A673 (cell line): ENCODE results near the gene MYOF. TPM values are rescaled to one million over a fixed set of nuclear protein-coding genes. Genes with fewer than 3 reads are reported as not detected.

Source experiments
- BruUV-seq: library from RNA; stranded (reverse); fragments of 400-500 nt; replicated peaks from 2 replicates; lab custom pipeline; 2021; lab: Mats Ljungman, UMichigan
- CTCF ChIA-PET: fragments of 300-600 bp; sonication (Branson Sonifier 250); formaldehyde crosslinking; loops from one replicate; lab custom pipeline; 2022; ENCODE audit warnings: antibody characterized with exemption; lab: Charles Lee
- POLR2A ChIA-PET: fragments of 300-600 bp; sonication (Branson Sonifier 250); formaldehyde crosslinking; loops from one replicate; lab custom pipeline; 2022; ENCODE audit warnings: antibody characterized with exemption; ENCODE audit not compliant: low non-redundant PET; lab: Charles Lee
- DNase-seq: peaks from one replicate; pipeline ENCODE4 v3.0.0-alpha.2; 2015; ENCODE audit warnings: low spot score
- H3K27ac ChIP-seq: fragments of 200-600 bp; sonication (generic); 2 replicates; pipeline ENCODE4 v1.5.1; 2016; ENCODE audit warnings: mixed run types, low read depth, mild to moderate bottlenecking, mixed read lengths, antibody characterized with exemption, low read length; ENCODE audit not compliant: poor library complexity, severe bottlenecking
- H3K27me3 ChIP-seq: fragments of 200-600 bp; sonication (generic); replicated peaks from 2 replicates; pipeline ENCODE4 v1.6.1; 2017; ENCODE audit warnings: mixed run types, low read depth, mild to moderate bottlenecking, mixed read lengths, antibody characterized with exemption, low read length; ENCODE audit not compliant: insufficient read depth, poor library complexity
- H3K36me3 ChIP-seq: fragments of 200-600 bp; sonication (generic); 2 replicates; pipeline ENCODE4 v1.6.1; 2016; ENCODE audit warnings: mixed run types, mild to moderate bottlenecking, mixed read lengths, antibody characterized with exemption, low read length; ENCODE audit not compliant: insufficient read depth, poor library complexity, severe bottlenecking
- H3K4me1 ChIP-seq: fragments of 200-600 bp; sonication (generic); 2 replicates; pipeline ENCODE4 v1.6.1; 2017; ENCODE audit warnings: mixed run types, mild to moderate bottlenecking, mixed read lengths, antibody characterized with exemption, low read length; ENCODE audit not compliant: insufficient read depth, poor library complexity, severe bottlenecking
- H3K4me3 ChIP-seq: fragments of 200-600 bp; sonication (generic); 2 replicates; pipeline ENCODE4 v1.5.1; 2016; ENCODE audit warnings: low read depth, mixed run types, mild to moderate bottlenecking, mixed read lengths, low read length; ENCODE audit not compliant: poor library complexity, severe bottlenecking
- H3K9me3 ChIP-seq: fragments of 200-600 bp; sonication (generic); 2 replicates; pipeline ENCODE4 v1.6.1; 2016; ENCODE audit warnings: mixed run types, low read depth, mild to moderate bottlenecking, mixed read lengths, antibody characterized with exemption, low read length; ENCODE audit not compliant: poor library complexity, severe bottlenecking
- EZH2 ChIP-seq: fragments of 200-600 bp; sonication (generic); IDR thresholded peaks from 2 replicates; pipeline ENCODE4 v1.6.1; 2017; ENCODE audit warnings: borderline replicate concordance, low read depth, mild to moderate bottlenecking, mixed read lengths, antibody characterized with exemption, low read length; ENCODE audit not compliant: poor library complexity, severe bottlenecking
- intact Hi-C: fragments of 100-400 bp; cut with micrococcal nuclease; formaldehyde crosslinking; loops from one replicate; pipeline ENCODE4 v1.10.0; 2022; ENCODE audit not compliant: unreplicated experiment
- total RNA-seq: library from RNA; stranded (reverse); gene quantifications from 2 replicates; pipeline ENCODE4 v1.2.3, GENCODE V29; 2021
- TF ChIP-seq, protein P1 (sequence below): fragments of 300-800, 200-600 bp; sonication (generic); conservative IDR thresholded peaks from 2 replicates; pipeline ENCODE4 v1.5.1; 2017; ENCODE audit warnings: low read depth, mild to moderate bottlenecking, antibody characterized with exemption, low read length, moderate library complexity, mixed read lengths

MYOF gene
- total RNA-seq, 1 experiment from 2014 or later, result 24.2 TPM

DNA sequence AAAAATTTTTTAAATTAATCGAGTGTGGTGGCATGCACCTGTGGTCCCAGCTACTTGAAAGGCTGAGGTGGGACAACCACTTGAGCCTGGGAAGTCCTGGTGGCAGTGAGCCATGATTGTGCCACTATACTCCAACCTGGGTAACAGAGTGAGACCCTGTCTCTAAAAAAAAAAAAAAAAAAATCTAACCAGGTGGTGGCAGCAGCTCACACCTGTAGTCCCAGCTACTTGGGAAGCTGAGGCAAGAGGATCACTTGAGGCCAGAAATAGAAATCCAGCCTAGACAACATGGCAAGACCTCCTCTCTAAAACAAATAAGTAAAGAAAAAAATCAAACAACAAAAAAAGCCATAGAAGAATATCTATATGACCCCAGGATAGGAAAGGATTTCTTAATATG, 3.6 kb upstream of the MYOF start:
- intact Hi-C loops, result loop anchor here (10.0 kb wide), 1 partner anchor 401 kb away; no protein-coding TSS in a partner anchor
- Histone ChIP-seq H3K4me3 (no peak overlapping the region), H3K27ac (no peak overlapping the region), H3K36me3 (no peaks in the 10 kb centered on the region), H3K4me1 (no peaks in the 10 kb centered on the region), H3K9me3 (no peaks in the 10 kb centered on the region), H3K27me3 (no peaks in the 10 kb centered on the region)
- CTCF ChIA-PET, result interaction anchor here (0.6 to 0.7 kb wide), 2 partner anchors 39 to 40 kb away, joined by 3 to 6 read pairs; no protein-coding TSS in a partner anchor
- BruUV-seq, result no TSS peak
- TF ChIP-seq EZH2, result no peak
- TF ChIP-seq, protein P1, sequence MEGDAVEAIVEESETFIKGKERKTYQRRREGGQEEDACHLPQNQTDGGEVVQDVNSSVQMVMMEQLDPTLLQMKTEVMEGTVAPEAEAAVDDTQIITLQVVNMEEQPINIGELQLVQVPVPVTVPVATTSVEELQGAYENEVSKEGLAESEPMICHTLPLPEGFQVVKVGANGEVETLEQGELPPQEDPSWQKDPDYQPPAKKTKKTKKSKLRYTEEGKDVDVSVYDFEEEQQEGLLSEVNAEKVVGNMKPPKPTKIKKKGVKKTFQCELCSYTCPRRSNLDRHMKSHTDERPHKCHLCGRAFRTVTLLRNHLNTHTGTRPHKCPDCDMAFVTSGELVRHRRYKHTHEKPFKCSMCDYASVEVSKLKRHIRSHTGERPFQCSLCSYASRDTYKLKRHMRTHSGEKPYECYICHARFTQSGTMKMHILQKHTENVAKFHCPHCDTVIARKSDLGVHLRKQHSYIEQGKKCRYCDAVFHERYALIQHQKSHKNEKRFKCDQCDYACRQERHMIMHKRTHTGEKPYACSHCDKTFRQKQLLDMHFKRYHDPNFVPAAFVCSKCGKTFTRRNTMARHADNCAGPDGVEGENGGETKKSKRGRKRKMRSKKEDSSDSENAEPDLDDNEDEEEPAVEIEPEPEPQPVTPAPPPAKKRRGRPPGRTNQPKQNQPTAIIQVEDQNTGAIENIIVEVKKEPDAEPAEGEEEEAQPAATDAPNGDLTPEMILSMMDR, result no peak
- DNase-seq, result no peak
- POLR2A ChIA-PET, result no interaction called here

DNA sequence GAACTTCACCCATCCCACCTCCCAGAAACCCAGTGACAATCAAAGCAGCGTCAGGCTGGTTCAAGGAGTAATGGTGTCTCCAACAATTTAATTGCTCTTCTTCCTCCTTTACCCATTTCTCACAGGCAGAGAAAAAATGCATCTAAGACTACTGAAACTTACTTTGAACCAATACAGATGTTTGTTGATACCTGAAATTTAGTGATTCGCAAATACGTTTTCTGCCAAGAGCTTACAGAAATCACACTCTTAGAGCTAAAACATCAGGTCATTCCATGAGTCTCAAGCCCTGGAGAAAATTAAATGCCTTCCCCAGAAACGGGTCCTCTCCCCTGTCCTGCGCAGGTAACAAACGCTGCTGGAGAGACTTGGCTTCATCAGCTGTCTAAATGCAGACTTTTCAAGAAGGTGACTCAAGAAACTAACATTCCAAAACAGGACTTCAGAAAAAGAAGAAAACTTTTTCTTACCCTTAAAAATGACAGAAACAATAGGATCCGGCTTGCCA, 443 bp downstream of the MYOF start:
- ChIA-PET CTCF (interaction anchor here (0.5 to 3.0 kb wide), 9 partner anchors 11 to 124 kb away, joined by 3 to 107 read pairs (median 9); no protein-coding TSS in a partner anchor), POLR2A (interaction anchor here (1.0 kb wide), 1 partner anchor 104 kb away, joined by 3 read pairs; no protein-coding TSS in a partner anchor)
- H3K36me3 ChIP-seq, result no peaks in the 10 kb centered on the region
- H3K4me1 ChIP-seq, result no peaks in the 10 kb centered on the region
- H3K27ac ChIP-seq, result peak overlapping the region; percentile 58
- no peaks in the 10 kb centered on the region for H3K9me3 ChIP-seq
- H3K4me3 ChIP-seq, result peak overlapping the region; percentile 65
- no TSS peak for BruUV-seq
- H3K27me3 ChIP-seq, result no peaks in the 10 kb centered on the region
- no peak for DNase-seq
- intact Hi-C loops, result loop anchor here (1.0 to 10.0 kb wide), 2 partner anchors 105 to 397 kb away; no protein-coding TSS in a partner anchor
- TF ChIP-seq EZH2, result no peak
- TF ChIP-seq, protein P1, result no peak

DNA sequence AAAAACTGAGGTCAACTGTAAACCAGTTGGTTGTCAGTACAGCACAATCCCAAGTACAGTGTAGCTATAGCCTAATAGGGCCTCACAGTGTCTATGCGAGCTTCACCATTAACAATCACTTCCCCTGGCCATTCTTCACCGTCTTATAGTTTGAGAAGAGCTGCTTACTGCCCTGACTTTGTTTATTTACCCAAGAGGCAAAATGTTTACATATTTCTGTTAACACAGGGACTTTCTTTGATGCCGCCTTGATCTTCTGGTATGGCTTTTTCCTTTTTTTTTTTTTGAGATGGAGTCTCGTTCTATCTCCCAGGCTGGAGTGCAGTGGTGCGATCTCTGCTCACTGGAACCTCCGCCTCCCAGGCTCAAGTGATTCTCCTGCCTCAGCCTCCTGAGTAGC, 3.3 kb downstream of the MYOF start:
- Histone ChIP-seq H3K4me3 (no peak overlapping the region), H3K27ac (no peak overlapping the region), H3K27me3 (no peaks in the 10 kb centered on the region), H3K9me3 (no peaks in the 10 kb centered on the region), H3K36me3 (no peaks in the 10 kb centered on the region), H3K4me1 (no peaks in the 10 kb centered on the region)
- TF ChIP-seq, protein P1, result no peak
- TF ChIP-seq EZH2, result no peak
- POLR2A ChIA-PET, result no interaction called here
- CTCF ChIA-PET, result no interaction called here
- BruUV-seq, result no TSS peak
- intact Hi-C loops, result no loop called here
- no peak for DNase-seq
